T-helper 2 cell (primary cell): Measurements from ENCODE around the gene BTNL9.
"Not testable (repeated sequence)": the region's sequence is repeated elsewhere in the genome, so short reads cannot be mapped to it uniquely, and the experiment has no call there.

Experiments
- DNase-seq, 5 experiments: peaks; one replicate each; pipeline versions ENCODE4 v3.0.0 to v3.0.0-alpha.2; 2012 to 2022
- total RNA-seq, 2 donors: gene quantifications; one replicate each; lab custom pipeline; 2026; lab: John Stamatoyannopoulos, UW

The BTNL9 gene
- 0 to 0.13 reads per million in 2 donors for total RNA-seq

DNA sequence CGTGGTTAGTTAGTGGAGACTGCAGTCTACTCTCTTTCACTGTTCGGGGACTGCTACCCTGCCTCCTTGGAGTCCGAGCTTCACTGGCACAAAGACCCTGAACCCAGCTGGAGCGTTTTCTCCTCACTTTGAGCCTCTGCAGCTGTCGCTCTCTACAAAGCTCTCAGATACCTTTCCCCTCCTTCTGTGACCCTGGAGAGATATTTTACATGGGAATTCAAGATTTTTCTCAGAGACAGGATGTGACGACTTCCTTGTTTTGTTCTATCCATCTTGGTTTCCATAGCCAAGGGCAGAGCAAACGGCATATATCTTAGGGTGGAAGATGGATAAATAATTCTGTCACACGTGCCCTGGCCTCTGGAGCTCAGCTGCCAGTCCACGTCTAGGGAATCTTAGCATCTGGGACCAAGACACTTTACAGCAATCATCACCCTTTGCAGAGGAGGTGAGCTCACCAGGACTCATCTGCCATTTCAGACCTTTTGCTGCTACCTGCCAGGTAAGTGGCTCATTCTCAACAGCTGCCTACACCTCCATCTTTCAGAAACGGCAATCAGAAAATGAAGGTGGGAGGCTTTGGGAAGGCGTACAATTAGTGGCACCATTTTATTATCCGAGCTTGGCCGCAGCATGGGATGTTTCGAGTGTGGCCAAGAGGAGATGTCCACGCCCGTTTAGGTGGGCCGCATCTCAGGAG, at the start of gene BTNL9:
BTNL9 (plus strand) TSS at position 336 of the 700 bp plus-strand sequence. CDS start 5,224 bp downstream, outside the sequence.
- no peak for DNase-seq

- DNase-seq, result no peak
Observed at GRCh38 chr5:180990882-180991242, 49.2 kb upstream of the BTNL9 start.

GRCh38 chr5:181001947-181002346, 38.1 kb upstream of the BTNL9 start:
- no peak for DNase-seq

DNA sequence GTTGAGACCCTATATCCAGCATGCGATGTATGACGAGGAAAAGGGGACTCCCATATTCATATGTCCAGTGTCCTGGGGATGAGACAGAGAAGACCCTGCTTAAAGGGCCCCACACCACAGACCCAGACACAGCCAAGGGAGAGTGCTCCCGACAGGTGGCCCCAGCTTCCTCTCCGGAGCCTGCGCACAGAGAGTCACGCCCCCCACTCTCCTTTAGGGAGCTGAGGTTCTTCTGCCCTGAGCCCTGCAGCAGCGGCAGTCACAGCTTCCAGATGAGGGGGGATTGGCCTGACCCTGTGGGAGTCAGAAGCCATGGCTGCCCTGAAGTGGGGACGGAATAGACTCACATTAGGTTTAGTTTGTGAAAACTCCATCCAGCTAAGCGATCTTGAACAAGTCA, 34.3 kb upstream of the BTNL9 start:
- DNase-seq, result no peak

- no peak for DNase-seq
Observed at GRCh38 chr5:181008136-181008535, 31.9 kb upstream of the BTNL9 start.

DNA sequence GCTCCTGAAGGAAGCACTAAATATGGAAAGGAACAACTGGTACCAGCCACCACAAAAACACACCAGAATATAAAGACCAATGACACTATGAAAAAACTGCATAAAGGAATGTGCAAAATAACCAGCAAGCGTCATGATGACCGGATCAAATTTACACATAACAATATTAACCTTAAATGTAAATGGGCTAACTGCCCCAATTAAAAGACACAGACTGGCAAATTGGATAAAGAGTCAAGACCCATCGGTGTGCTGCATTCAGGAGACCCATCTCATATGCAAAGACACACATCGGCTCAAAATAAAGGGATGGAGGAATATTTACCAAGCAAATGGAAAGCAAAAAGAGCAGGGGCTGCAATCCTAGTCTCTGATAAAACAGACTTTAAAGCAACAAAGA, 30.0 kb upstream of the BTNL9 start:
- DNase-seq, result not testable (repeated sequence)

DNA sequence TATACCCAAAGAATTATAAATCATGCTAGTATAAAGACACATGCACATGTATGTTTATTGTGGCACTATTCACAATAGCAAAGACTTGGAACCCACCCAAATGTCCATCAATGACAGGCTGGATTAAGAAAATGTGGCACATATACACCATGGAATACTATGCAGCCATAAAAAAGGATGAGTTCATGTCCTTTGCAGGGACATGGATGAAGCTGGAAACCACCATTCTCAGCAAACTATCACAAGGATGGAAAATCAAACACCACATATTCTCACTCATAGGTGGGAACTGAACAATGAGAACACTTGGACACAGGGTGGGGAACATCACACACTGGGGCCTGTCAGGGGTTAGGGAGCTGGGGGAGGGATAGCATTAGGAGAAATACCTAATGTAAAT, 25.4 kb upstream of the BTNL9 start:
- DNase-seq, result not testable (repeated sequence)

- DNase-seq, result not testable (repeated sequence)
Observed at GRCh38 chr5:181017448-181017847, 22.6 kb upstream of the BTNL9 start.

DNA sequence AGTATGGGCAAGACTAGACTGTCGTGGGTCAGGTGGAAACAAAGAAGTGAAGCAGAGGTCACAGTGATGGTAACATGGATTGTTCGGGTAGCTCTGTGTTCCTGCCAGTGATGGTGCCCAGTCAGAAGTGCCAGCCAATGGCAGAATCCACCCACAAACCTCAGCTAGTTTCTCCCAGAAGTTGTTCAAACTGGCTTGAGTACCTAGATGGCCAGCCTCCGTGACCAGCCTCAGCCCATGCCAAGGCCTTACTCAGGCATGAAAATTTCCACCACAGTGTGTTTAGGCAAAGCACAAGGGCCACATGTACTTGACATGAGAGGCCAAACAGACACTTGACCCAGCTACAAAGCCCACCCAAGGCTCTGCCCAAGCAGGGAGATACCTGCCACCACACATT, 19.4 kb upstream of the BTNL9 start:
- no peak for DNase-seq

DNA sequence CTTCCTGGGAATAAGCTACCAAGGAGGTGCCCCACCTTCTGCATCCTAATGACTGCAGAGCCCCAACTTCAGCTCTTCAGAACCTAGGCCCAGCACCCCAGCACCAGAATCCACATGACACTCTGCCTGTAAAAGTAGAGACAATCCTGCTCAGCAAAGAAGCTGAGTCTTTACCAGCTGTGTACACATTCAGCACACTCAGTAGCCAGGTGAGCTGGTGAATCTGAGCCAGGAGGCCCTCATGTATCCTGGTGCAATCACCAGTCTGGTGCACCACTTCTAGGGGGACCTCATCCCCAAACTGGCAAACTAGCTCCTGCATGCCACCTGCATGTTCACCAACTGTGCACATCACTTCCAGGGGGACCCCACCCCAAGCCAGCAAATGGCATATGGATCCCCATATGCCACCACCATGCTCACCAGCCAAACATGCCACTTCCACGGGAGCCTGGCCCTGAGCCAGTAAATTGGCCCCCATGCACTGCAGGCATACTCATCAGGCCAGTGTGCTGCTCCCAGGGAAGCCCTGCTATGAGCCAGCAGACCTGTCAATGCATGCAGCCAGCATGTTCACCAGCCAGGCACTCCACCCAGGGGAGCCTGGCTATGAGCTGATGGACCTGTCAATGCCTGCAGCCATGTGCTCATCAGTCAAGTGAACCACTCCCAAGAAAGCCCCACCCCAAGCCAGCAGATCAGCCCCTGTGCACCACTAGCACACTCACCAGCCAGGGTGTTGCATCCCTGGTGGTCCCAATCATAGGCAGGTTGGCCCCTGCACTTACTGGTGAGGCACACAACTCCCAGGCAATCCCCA, 15.6 kb upstream of the BTNL9 start:
- no peak for DNase-seq

- no peak for DNase-seq
Observed at GRCh38 chr5:181027452-181028031, 12.5 kb upstream of the BTNL9 start.

DNA sequence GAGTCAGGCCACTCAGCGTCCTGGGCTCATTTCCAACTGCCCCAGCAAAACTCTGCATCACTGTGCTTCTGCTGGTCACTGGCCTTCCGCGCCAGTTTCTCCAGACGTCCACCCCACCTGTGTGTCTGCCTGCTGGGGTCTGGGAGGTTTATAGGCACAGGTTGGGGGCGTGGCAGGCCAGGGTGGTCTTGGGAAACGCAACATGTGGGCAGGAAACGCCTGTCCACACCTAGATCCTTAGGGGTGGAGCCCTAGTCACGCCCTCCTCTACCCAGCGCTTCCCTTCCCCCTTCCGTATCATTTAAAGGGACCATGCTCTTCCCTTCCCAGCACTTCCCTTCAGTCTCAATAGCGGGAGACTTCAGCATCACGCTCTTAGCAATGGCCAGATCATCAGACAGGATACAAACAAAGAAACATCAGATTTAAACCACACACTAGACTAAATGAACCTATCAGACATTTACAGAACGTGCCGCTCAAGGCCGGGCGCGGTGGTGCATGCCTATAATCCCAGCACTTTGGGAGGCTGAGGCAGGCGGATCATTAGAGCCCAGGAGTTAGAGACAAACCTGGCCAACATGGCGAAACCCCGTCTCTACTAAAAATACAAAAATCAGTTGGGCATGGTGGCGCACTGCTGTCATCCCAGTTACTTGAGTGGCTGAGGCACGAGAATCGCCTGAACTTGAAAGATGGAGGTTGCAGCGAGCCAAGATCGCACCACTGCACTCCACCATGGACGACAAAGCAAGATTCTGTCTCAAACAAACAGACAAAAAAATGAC, 11.8 kb upstream of the BTNL9 start:
- DNase-seq, result no peak

- DNase-seq, result no peak
Observed at GRCh38 chr5:181031716-181032115, 8.3 kb upstream of the BTNL9 start.

DNA sequence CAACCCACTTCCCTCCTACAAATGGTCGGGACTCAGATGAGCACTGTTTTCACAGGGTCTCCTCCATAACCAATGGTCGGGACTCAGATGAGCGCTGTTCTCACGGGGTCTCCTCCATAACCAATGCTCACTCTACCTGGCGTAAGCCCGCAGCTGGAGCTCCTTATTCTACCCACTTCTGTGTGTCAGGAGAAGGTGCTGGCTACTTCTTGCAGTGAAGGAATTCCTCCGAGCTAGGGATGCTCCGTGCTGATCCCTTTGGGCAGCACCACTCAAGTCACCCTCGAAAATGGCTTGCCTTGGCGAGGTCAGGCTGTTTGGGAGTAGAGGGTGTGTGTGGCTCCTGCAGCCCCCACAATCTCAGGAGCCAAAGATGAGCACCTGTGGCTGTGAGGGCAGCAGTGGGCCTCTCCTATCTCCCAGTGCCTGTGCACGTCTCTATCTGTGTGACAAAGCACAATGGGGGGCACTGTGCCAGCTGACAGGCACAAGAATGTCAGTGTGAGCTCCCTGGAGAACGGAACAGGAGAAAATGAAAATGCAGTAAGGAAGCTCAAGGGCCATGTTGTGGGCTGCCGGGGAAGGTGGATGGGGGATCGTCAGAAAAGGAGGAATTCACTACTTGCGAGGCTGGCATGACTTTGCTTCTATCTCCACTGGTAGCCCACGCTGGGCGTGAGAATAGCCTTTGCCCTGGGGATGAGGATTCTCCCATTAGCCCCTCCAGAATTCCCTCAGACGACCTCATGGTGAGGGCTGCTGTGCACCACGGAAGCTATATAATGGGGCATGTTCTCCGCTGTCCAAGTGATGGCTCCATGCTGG, 3.9 kb upstream of the BTNL9 start:
- no peak for DNase-seq

GRCh38 chr5:181036816-181037364, 3.2 kb upstream of the BTNL9 start:
- DNase-seq, result no peak

DNA sequence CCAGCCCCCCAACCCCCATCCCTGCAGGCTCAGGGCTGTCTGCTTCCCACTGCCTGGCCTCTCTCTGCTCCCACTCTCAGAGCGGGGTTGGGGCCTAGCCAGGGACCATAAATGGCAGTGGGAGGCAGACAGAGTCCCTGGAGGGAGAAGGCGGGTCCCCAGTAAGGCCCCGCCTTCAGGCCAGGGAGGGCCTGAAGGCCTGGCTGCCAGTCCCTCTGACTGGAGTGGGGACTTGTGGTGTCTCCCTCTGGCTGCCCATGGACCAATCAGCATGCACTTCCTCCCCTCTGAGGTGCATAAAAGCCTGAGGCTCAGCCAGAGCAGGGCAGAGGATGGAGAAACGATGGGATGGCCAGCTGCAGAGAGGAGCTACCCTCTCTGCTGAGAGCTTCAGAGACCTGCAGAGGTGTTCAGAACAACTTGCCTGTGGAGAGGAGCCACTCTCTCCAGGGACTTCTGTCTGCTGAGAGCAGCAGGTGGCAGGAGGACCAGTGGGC, 2.7 kb upstream of the BTNL9 start:
- no peak for DNase-seq

DNA sequence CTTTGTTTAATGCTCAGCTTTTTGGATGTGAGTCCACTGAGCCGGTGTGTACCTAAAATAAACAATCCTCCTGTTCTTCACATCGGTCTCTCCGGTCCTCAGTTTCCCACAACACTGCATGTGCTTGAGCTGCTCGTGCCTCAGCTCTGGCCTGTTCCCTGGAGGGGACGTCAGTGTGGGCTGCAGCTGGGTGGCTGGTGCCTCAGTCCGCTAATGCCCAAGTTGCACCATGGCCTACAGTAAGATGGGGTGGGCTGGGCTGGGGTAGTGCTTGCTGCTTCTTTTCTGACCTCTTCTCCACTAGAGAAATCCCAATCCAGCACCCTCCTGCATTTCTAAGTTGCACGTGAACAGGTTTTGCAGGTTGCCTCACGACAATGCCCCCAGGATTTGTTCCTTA, 595 bp upstream of the BTNL9 start:
- DNase-seq, result no peak

- DNase-seq, result no peak
Observed at GRCh38 chr5:181040631-181040945, 522 bp downstream of the BTNL9 start.

GRCh38 chr5:181041043-181041442, 977 bp downstream of the BTNL9 start:
- DNase-seq, result no peak

GRCh38 chr5:181042036-181042713, 2.1 kb downstream of the BTNL9 start:
- no peak for DNase-seq

GRCh38 chr5:181042722-181043121, 2.7 kb downstream of the BTNL9 start:
- DNase-seq, result no peak
